HUDEP-2 (cell line): Measurements from ENCODE around the gene SNX3.
"Not testable (repeated sequence)": the region's sequence is repeated elsewhere in the genome, so short reads cannot be mapped to it uniquely, and the experiment has no call there.

Source experiments
- DNase-seq, 76 experiments: peaks; one replicate each; lab custom pipeline; 2025; ENCODE audit not compliant: unreplicated experiment in 76 of 76; lab: John Stamatoyannopoulos, UW

SNX3 gene

GRCh38 chr6:108263371-108263770 lies 2.5 kb upstream of the SNX3 start:
- DNase-seq = no peak

GRCh38 chr6:108260126-108260808 lies 573 bp downstream of the SNX3 start:
- peak in 74 of 76 experiments; percentile 35 to 88 (median 71) for DNase-seq

- DNase-seq = no peak
Measured at GRCh38 chr6:108254433-108255410, 6.1 kb downstream of the SNX3 start.

GRCh38 chr6:108253241-108253640 lies 7.6 kb downstream of the SNX3 start:
- DNase-seq = no peak

- DNase-seq = no peak
Measured at GRCh38 chr6:108252055-108252454, 8.8 kb downstream of the SNX3 start.

GRCh38 chr6:108251252-108251651 lies 9.6 kb downstream of the SNX3 start:
- no peak for DNase-seq

GRCh38 chr6:108250240-108250866 lies 10.5 kb downstream of the SNX3 start:
- DNase-seq = peak in 35 of 76 experiments; percentile 5 to 64 (median 32)

- no peak for DNase-seq
Measured at GRCh38 chr6:108247965-108248536, 12.8 kb downstream of the SNX3 start.

GRCh38 chr6:108245095-108245494 lies 15.7 kb downstream of the SNX3 start:
- DNase-seq = not testable (repeated sequence)

- DNase-seq = no peak
Measured at GRCh38 chr6:108243836-108244235, 17.0 kb downstream of the SNX3 start.

- DNase-seq = no peak
Measured at GRCh38 chr6:108242721-108243120, 18.1 kb downstream of the SNX3 start.

GRCh38 chr6:108242259-108242658 lies 18.6 kb downstream of the SNX3 start:
- no peak for DNase-seq

- DNase-seq = no peak
Measured at GRCh38 chr6:108238322-108238721, 22.5 kb downstream of the SNX3 start.

- DNase-seq = no peak
Measured at GRCh38 chr6:108236791-108237190, 24.0 kb downstream of the SNX3 start.

GRCh38 chr6:108235127-108235526 lies 25.7 kb downstream of the SNX3 start:
- DNase-seq = peak in 39 of 76 experiments; percentile 7 to 60 (median 26)

GRCh38 chr6:108228416-108228815 lies 32.4 kb downstream of the SNX3 start:
- peak in 65 of 76 experiments; percentile 14 to 84 (median 58) for DNase-seq

- DNase-seq = no peak
Measured at GRCh38 chr6:108227290-108227689, 33.5 kb downstream of the SNX3 start.

GRCh38 chr6:108222504-108222903 lies 38.3 kb downstream of the SNX3 start:
- no peak for DNase-seq

GRCh38 chr6:108222064-108222463 lies 38.8 kb downstream of the SNX3 start:
- no peak for DNase-seq

GRCh38 chr6:108211671-108212070 lies 49.2 kb downstream of the SNX3 start:
- DNase-seq = no peak

- no peak for DNase-seq
Measured at GRCh38 chr6:108210556-108210955, 50.3 kb downstream of the SNX3 start.
